HT1080 (cell line): ENCODE measurements around the gene IL36RN. TPM values are rescaled to one million over a fixed set of nuclear protein-coding genes. Genes with fewer than 3 reads are reported as not detected.

Experiments
- DNase-seq: peaks from one replicate; pipeline ENCODE4 v3.0.0-alpha.2; 2015; ENCODE audit warnings: low read depth
- total RNA-seq: library from RNA; depleted of rRNA; stranded (reverse); fragments of >200 nt; shearing (Covaris generic); gene quantifications from 2 replicates; pipeline ENCODE4 v1.2.3, GENCODE V29; 2014

IL36RN gene
- total RNA-seq, 1 experiment from 2014 or later = not detected

- DNase-seq = no peak
Observed at GRCh38 chr2:113046465-113046864, 12.5 kb upstream of the IL36RN start.

- no peak for DNase-seq
Observed at GRCh38 chr2:113050921-113051895, 7.8 kb upstream of the IL36RN start.

- DNase-seq = no peak
Observed at GRCh38 chr2:113052396-113052917, 6.5 kb upstream of the IL36RN start, which contains the start of gene IL36B. IL36B (minus strand) TSS chr2:113052867.

GRCh38 chr2:113053666-113054065 is 5.3 kb upstream of the IL36RN start:
- DNase-seq = no peak

DNA sequence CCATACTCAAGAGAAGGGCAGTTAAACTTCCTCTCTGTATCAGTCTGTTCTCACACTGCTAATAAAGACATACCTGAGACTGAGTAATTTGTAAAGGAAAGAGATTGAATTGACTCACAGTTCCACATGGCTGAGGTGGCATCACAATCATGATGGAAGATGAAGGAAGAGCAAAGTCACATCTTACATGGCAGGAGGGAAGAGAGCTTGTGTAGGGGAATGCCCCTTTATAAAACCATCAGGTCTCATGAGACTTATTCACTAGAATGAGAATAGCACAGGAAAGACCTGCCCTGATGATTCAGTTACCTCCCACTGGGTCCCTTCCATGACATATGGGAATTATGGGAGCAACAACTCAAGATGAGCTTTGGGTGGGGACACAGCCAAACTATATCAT is 4.9 kb upstream of the IL36RN start:
- DNase-seq = no peak

DNA sequence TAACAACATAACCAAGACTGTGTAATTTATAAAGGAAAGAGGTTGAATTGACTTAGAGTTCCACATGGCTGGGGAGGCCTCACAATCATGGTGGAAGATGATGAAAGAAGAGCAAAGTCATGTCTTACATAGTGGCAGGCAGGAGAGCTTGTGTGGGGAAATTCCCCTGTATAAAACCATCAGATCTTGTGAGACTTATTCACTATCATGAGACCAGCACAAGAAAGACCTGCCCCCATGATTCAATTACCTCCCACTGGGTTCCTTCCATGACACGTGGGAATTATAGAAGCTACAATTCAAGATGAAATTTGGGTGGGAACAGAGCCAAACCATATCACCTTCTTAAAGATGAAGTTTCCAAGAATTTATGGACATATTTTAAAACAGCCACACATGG is 2.5 kb upstream of the IL36RN start:
- no peak for DNase-seq

DNA sequence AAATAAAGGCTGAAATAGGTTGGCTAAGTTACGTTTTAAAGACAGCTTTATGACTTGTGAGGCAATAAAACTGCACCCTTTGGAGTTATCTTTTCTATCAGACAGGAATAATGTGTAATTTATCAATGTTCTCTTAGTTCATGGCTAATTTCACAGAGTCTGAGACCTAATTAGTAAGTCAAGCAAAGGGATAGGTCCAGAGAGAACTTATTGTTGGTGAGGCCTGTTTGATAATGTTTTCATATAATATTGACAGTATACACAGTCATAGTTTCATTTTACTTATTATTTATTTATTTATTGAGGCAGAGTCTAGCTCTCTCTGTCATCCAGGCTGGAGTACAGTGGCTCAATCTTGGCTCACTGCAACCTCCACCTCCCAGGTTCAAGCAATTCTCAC is 1.9 kb upstream of the IL36RN start:
- no peak for DNase-seq

GRCh38 chr2:113058411-113058994 is 495 bp upstream of the IL36RN start:
- DNase-seq = no peak

DNA sequence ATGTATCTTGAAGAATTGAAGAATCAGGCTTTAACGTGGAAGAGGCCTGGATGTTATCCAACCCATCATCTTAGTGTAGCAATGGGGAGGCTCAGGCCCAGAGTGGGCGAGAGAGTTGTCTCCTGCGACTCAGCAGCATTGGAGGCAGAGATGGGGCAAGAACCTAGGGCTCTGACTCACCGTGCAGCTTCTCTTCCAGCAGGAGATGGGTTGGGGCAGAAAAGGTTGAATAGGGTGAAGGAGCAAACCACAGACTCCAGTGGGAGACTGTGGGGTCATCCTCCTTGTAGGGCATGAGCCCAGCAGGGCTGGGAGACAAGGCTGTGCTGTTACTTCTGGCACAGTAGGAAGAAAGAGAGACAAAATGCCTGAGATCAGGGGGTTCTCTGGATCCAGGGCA is 1.4 kb downstream of the IL36RN start:
- no peak for DNase-seq

- no peak for DNase-seq
Observed at GRCh38 chr2:113060796-113061195, 1.8 kb downstream of the IL36RN start.

GRCh38 chr2:113061241-113061640 is 2.2 kb downstream of the IL36RN start:
- no peak for DNase-seq

GRCh38 chr2:113061896-113062770 is 3.1 kb downstream of the IL36RN start:
- no peak for DNase-seq

DNA sequence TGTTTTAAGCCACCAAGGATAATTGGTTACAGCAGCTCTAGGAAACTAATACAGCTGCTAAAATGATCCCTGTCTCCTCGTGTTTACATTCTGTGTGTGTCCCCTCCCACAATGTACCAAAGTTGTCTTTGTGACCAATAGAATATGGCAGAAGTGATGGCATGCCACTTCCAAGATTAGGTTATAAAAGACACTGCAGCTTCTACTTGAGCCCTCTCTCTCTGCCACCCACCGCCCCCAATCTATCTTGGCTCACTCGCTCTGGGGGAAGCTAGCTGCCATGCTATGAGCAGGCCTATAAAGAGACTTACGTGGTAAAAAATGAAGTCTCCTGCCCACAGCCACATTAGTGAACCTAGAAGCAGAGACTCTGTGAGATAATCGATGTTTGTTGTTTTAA is 5.3 kb downstream of the IL36RN start:
- DNase-seq = no peak

- no peak for DNase-seq
Observed at GRCh38 chr2:113064898-113065297, 5.9 kb downstream of the IL36RN start.

- no peak for DNase-seq
Observed at GRCh38 chr2:113067681-113068080, 8.7 kb downstream of the IL36RN start, which contains the start of gene IL1F10. IL1F10 (plus strand) TSS chr2:113067970; CDS start chr2:113072739, 4,769 bp downstream.

DNA sequence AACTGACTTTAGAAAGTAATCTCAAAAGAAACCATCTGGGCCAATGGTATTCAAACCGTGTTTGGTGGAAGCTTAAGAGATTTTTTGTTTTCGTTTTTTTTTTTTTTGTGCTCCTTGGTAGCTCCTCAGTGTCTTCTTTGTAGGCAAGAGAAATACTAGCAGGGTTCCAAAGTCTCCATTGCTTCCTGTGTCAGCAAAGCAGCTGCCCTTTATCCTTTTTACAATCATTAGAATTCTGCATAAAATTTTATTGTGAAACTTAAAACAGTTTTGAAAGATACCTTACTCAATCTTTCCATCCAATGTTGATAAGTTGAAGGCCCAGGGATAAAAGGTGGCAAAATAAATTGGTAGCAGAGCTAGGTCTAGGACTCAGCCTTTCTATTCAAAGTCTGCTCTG is 9.3 kb downstream of the IL36RN start:
- no peak for DNase-seq

DNA sequence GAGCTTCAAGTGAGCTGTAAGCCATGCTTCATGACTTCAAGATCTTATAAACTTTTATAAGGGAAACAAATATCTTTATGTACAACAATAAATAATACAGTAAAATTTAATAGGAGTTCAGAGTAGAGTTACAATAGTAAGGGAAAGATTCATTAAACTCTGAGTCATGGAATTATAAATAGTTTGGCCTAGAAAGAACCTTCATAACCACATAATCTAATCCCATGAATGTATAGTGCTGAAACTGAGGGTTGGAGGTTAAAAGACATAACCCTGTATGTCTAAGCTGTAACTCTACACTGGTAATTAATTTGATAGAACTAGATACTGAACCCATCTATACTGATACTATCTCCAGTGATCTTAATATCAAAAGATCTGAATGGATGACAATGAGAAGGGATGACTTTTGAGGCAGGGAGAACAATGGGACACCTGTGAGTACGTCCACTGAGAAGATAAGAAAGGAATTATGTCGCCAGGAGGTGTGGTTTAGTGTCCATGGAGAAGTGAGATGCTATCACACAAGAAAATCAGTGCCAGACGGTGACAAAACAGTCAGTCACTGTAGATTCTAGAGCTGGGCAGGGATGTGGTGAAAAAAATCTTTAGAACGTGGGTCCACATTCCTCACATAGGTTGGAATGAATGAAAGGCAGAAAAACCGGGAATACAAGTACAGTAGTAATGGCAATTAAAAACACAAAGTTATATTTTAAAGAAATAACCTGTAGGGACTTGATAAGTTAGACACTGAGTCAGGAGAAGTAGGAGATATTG is 9.9 kb downstream of the IL36RN start:
- no peak for DNase-seq

GRCh38 chr2:113069676-113070605 is 10.9 kb downstream of the IL36RN start:
- no peak for DNase-seq

- no peak for DNase-seq
Observed at GRCh38 chr2:113070606-113070975, 11.6 kb downstream of the IL36RN start.
